Ectodermal cell (in vitro differentiated cells): ENCODE results near the gene PHKB.
"Not testable (repeated sequence)": the region's sequence is repeated elsewhere in the genome, so short reads cannot be mapped to it uniquely, and the experiment has no call there.

Experiments used
- H3K27ac ChIP-seq: 2 replicates; pipeline ENCODE4 v1.7.0; 2013; ENCODE audit warnings: mild to moderate bottlenecking, low read depth, low read length; ENCODE audit not compliant: insufficient read depth, poor library complexity, severe bottlenecking
- H3K27me3 ChIP-seq: 2 replicates; pipeline ENCODE4 v1.7.0; 2013; ENCODE audit warnings: mild to moderate bottlenecking, low read length; ENCODE audit not compliant: insufficient read depth, control insufficient read depth, poor library complexity, severe bottlenecking
- H3K36me3 ChIP-seq: one replicate; pipeline ENCODE4 v1.7.0; 2013; ENCODE audit warnings: low read length; ENCODE audit not compliant: control insufficient read depth, insufficient read depth
- H3K4me1 ChIP-seq: one replicate; pipeline ENCODE4 v1.7.0; 2013; ENCODE audit warnings: low read length; ENCODE audit not compliant: control insufficient read depth, insufficient read depth
- H3K4me3 ChIP-seq: 2 replicates; pipeline ENCODE4 v1.7.0; 2013; ENCODE audit warnings: low read depth, low read length, control low read depth; ENCODE audit not compliant: insufficient read depth
- H3K9me3 ChIP-seq: 2 replicates; pipeline ENCODE4 v1.7.0; 2013; ENCODE audit warnings: mild to moderate bottlenecking, low read length, moderate library complexity; ENCODE audit not compliant: control insufficient read depth
- WGBS, 2 experiments: methylation state at CpG; one replicate each; pipeline ENCODE4 v1.1.7; 2013; ENCODE audit warnings: missing lambda C conversion rate in 2 of 2; 5-methylcytosine and 5-hydroxymethylcytosine counted together

PHKB gene

DNA sequence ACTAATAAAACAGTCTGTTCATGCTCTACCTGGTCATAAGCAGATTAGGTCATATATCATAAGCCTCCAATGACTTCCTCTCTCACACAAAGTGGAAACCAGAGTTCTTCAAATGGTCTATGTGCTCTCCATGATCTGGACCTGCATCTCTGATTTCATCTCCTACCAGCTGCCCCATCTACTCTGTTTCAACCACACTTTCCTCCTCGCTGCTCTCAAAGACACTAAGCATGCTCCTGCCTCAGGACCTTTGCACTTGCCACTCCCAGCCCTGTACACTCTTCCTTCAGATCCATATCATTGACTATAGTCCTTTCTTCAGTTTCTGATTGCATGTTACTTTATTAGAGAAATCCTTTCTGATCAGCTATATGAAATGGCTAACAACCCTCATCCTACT is 196.8 kb downstream of the PHKB start:
- Histone ChIP-seq H3K27ac (no peak overlapping the region), H3K4me3 (no peak overlapping the region), H3K9me3 (no peaks in the 10 kb centered on the region), H3K27me3 (no peaks in the 10 kb centered on the region), H3K36me3 (no peaks in the 10 kb centered on the region), H3K4me1 (no peaks in the 10 kb centered on the region)
- 98% methylated on average over 1 of the region's 1 CpG for WGBS, 2 experiments

DNA sequence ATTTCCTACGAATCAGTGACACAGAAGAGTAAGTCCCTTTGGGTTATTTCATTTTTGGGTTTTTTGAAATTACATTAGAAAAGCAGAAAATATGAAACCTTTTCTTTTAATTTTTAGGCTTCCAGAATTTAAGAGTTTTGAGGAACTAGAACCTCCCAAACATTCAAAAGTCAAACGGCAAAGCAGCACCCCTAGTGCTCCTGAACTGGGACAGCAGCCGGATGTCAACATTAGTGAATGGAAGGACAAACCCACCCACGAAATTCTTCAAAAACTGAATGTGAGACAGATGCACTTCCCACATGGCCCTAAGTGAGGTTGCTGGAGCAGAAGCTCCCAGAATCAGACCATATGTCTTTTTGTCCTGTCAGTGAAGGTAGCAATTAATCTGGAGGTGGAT is 199.4 kb downstream of the PHKB start:
- no peak overlapping the region for H3K27ac ChIP-seq
- H3K4me1 ChIP-seq: no peaks in the 10 kb centered on the region
- WGBS, 2 experiments: 89 to 93% methylated on average over 4 of the region's 4 CpGs
- no peak overlapping the region for H3K4me3 ChIP-seq
- no peaks in the 10 kb centered on the region for H3K27me3 ChIP-seq
- no peaks in the 10 kb centered on the region for H3K9me3 ChIP-seq
- H3K36me3 ChIP-seq: no peaks in the 10 kb centered on the region

DNA sequence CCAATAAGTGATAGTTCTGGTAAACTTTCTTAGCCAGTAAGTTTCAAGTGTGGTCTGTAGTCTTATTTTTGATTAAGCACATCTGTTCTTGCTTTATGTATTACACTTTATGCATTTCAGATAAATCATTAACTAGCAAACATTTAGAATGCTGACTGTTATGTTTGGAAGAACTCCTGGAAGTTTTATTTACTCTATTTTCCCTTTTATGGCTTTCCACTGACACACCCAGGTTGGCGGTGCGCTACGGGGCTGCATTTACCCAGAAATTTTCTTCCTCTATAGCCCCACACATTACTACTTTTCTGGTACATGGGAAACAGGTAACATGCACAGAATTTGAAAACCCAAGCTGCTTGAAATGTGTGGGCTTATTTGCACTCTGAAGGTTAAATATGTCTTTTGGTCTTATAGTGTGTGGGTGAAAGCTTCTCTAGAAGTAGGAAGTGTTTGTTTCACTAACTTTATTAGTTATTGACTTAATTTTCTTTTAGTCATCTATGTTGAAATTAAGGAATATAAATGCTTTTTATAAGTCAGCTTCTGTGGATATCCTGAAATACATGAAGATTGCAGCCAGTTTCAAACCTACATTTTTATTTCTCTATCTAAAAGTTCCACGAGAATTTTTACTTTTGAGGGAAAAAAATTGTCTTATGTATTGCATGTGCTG is 203.7 kb downstream of the PHKB start:
- no peaks in the 10 kb centered on the region for H3K36me3 ChIP-seq
- H3K4me3 ChIP-seq: no peak overlapping the region
- 96 to 97% methylated on average over 3 to 4 of the region's 4 CpGs for WGBS, 2 experiments
- no peaks in the 10 kb centered on the region for H3K9me3 ChIP-seq
- H3K27me3 ChIP-seq: no peaks in the 10 kb centered on the region
- no peaks in the 10 kb centered on the region for H3K4me1 ChIP-seq
- no peak overlapping the region for H3K27ac ChIP-seq

DNA sequence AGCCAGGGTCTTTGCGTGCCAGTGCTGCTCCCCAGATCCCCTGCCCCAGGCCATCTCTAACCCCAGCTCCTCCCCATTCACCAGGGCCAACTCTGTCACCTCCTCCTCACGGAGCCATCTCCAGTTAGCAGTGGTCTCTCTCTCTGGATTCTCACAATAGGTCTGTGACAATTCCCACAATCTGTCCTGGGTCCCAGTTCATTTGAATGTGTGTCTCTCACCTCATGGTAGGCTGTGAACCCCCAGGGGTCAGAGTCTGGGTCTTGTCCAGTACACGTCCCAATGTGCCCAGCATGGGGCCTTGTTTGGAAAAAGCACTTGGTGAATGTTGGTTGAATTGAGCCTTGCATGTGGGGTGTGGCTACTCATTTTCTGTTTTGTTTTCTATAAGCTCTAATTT is 205.3 kb downstream of the PHKB start:
- Histone ChIP-seq H3K4me3 (no peak overlapping the region), H3K27me3 (no peaks in the 10 kb centered on the region), H3K27ac (no peak overlapping the region), H3K4me1 (no peaks in the 10 kb centered on the region), H3K36me3 (no peaks in the 10 kb centered on the region), H3K9me3 (no peaks in the 10 kb centered on the region)
- WGBS, 2 experiments: 88 to 89% methylated on average over 3 of the region's 3 CpGs

DNA sequence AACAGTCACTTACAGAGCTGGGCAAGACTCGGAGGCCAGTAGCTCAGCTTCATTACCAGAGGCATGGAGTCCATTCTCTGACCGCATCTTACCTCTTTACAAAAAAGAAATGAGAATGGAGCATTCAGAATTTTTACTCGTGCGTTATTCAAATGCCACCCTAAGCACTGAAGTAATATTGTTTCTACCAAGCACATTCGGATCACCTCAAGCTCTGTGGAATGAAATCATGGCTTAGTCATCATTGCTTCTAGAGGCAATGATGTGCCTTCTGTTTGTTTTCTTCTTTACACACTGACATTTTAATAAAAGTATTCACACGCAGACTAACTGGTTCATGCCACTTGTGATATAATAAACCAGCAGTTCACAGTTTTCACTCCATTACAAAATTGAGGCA is 206.8 kb downstream of the PHKB start:
- no peaks in the 10 kb centered on the region for H3K27me3 ChIP-seq
- H3K4me1 ChIP-seq: no peaks in the 10 kb centered on the region
- WGBS, 2 experiments: 93 to 95% methylated on average over 6 of the region's 6 CpGs
- no peaks in the 10 kb centered on the region for H3K36me3 ChIP-seq
- no peak overlapping the region for H3K4me3 ChIP-seq
- H3K9me3 ChIP-seq: no peaks in the 10 kb centered on the region
- H3K27ac ChIP-seq: no peak overlapping the region

DNA sequence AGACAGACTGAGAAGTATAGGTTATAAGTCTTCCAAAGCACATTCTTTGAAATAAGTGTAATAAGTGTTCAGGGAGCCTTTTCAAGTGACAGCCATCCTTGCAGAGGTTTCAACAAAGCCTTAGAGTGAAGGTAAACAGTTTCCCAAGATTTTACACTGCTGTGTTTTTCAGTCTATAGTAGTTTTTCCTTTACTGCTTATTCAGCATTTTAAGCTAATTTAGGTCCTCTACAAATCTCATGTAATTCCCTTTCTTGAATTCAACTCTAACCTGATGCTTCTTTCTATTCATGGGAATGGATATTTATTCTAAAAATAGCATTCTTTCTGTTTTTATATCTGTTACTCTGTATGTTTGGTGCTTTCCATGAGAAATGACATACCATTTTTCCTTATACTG is 211.3 kb downstream of the PHKB start:
- H3K9me3 ChIP-seq: no peaks in the 10 kb centered on the region

DNA sequence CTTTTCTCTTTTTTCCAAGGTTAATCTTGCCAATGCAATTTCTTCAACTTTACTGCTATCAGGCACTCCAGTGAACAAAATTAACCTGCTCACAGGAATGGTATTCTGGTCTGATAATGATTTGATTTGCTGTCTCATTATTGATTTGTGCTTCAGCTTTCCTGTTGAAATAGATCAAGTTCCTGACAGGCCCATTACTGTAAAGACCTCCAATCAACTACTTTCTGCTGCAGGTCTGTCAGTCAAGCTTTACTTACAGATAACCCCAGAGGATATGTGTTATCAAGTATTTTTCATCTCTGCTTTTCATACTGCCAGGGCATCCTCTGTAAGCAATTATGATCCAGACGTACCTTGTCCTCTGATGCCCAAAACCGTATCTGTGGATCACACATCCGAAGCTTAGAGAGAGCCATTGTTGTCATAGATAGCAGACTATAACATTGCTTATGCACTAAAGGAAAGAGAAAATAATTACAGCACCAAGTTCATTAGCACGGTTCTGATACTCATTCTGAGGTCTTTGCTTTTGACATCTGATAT is 215.6 kb downstream of the PHKB start:
- no peaks in the 10 kb centered on the region for H3K4me1 ChIP-seq
- H3K4me3 ChIP-seq: no peak overlapping the region
- H3K27me3 ChIP-seq: no peaks in the 10 kb centered on the region
- peaks cover 6% of the 10 kb centered on the region for H3K36me3 ChIP-seq
- no peaks in the 10 kb centered on the region for H3K9me3 ChIP-seq
- no peak overlapping the region for H3K27ac ChIP-seq
- 97 to 98% methylated on average over 4 of the region's 4 CpGs for WGBS, 2 experiments

More for the DNA sequence above, 211.3 kb downstream of the PHKB start:
- Histone ChIP-seq H3K27ac (no peak overlapping the region), H3K27me3 (no peaks in the 10 kb centered on the region), H3K4me3 (no peak overlapping the region), H3K4me1 (no peaks in the 10 kb centered on the region), H3K36me3 (peaks cover 4% of the 10 kb centered on the region)

DNA sequence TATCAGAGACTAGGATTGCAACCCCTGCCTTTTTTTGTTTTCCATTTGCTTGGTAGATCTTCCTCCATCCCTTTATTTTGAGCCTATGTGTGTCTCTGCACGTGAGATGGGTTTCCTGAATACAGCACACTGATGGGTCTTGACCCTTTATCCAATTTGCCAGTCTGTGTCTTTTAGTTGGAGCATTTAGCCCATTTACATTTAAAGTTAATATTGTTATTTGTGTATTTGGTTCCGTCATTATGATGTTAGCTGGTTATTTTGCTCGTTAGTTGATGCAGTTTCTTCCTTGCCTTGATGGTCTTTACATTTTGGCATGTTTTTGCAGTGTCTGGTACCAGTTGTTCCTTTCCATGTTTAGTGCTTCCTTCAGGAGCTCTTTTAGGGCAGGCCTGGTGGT is 220.4 kb downstream of the PHKB start:
- H3K36me3 ChIP-seq, H3K4me1 ChIP-seq, H3K27ac ChIP-seq, H3K27me3 ChIP-seq, H3K4me3 ChIP-seq, H3K9me3 ChIP-seq: not testable (repeated sequence)
- WGBS, 2 experiments: 88 to 90% methylated on average over 2 of the region's 3 CpGs

DNA sequence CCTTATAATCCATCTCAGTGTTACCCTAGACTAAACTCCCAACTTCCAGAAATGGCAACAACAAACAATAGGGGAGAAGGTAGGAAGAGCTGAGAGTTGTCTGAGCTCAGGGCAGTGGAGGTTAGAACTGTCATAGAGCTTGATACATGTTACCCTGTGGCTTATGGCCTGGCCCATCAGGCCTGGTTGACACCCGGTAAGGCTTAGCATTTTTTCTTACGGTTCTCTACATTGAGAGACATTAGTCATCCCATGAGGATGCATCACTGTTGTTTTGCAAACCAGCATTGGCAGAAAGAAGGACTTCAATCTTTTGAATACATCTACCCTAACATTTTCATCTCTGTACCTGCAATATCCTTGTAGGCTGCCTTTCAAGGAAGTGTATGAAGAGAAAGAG is 226.6 kb downstream of the PHKB start:
- H3K36me3 ChIP-seq: no peaks in the 10 kb centered on the region
- no peaks in the 10 kb centered on the region for H3K4me1 ChIP-seq
- no peaks in the 10 kb centered on the region for H3K9me3 ChIP-seq
- H3K27ac ChIP-seq: no peak overlapping the region
- H3K4me3 ChIP-seq: no peak overlapping the region
- no peaks in the 10 kb centered on the region for H3K27me3 ChIP-seq
- 91 to 93% methylated on average over 2 of the region's 2 CpGs for WGBS, 2 experiments

DNA sequence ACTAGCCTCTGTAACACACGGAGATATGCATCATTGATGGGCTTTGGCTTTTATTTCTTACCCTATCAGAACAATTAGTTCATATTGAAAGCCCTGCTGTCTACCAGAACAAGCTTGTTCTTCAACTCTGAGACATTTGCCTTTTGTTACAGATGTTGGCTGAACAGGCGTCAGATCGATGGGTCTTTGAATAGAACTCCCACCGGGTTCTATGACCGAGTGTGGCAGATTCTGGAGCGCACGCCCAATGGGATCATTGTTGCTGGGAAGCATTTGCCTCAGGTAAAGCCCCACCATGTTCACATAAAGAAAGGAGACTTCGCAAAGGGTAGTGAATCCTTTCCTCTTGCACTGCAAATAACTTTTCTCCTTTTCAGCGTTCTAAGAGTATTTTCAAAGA is 232.1 kb downstream of the PHKB start:
- peaks cover 6% of the 10 kb centered on the region for H3K36me3 ChIP-seq
- no peaks in the 10 kb centered on the region for H3K4me1 ChIP-seq
- no peak overlapping the region for H3K4me3 ChIP-seq
- H3K27ac ChIP-seq: no peak overlapping the region
- no peaks in the 10 kb centered on the region for H3K9me3 ChIP-seq
- WGBS, 2 experiments: 82 to 83% methylated on average over 8 of the region's 9 CpGs
- no peaks in the 10 kb centered on the region for H3K27me3 ChIP-seq

DNA sequence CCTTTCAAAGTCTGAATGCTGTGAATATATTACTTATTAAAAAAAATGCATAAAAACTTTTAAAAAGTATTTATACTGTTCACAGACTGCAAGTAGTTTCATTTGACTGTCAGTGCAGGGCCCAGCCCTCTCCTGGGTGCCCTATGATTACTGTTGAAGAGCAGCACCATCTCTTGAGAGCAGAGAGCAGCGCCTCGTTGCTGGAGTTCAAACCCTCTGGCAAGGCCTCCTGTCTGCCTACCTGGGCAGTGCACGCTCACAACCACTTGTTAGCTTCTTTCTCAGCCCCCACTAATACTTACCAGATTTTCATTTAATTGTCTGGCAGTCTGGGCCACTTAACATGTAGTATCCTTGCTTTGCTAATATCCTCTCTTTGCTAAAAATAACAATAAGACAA is 233.4 kb downstream of the PHKB start:
- no peaks in the 10 kb centered on the region for H3K9me3 ChIP-seq
- no peaks in the 10 kb centered on the region for H3K4me1 ChIP-seq
- H3K27me3 ChIP-seq: no peaks in the 10 kb centered on the region
- no peak overlapping the region for H3K27ac ChIP-seq
- WGBS, 2 experiments: 86 to 90% methylated on average over 3 of the region's 3 CpGs
- no peak overlapping the region for H3K4me3 ChIP-seq
- peaks cover 6% of the 10 kb centered on the region for H3K36me3 ChIP-seq
